H1 (cell line): ENCODE measurements around the gene SH3PXD2A. TPM values are rescaled to one million over a fixed set of nuclear protein-coding genes. Genes with fewer than 3 reads are reported as not detected.

Source experiments
- CTCF ChIA-PET: fragments of 300-600 bp; sonication (Branson Sonifier 250); formaldehyde crosslinking; loops from one replicate; lab custom pipeline; 2021; ENCODE audit not compliant: partially characterized antibody; lab: Charles Lee
- POLR2A ChIA-PET: fragments of 300-600 bp; sonication (Branson Sonifier 250); formaldehyde crosslinking; loops from one replicate; lab custom pipeline; 2021; ENCODE audit warnings: inconsistent platforms; ENCODE audit not compliant: partially characterized antibody; lab: Charles Lee
- DNase-seq, 2 experiments: peaks; one replicate each; pipeline versions ENCODE4 v3.0.0 to v3.0.0-alpha.2; 2010 to 2022; ENCODE audit warnings: low spot score in 2 of 2, low read depth in 1 of 2, mixed read lengths in 1 of 2
- FAIRE-seq: peaks from 2 replicates; lab custom pipeline; 2011; peaks lifted over from hg19 to GRCh38; lab: Jason Lieb, UNC
- H2AFZ ChIP-seq: 2 replicates; pipeline ENCODE4 v1.8.1; 2012; ENCODE audit warnings: low read length, inconsistent platforms
- H2AK5ac ChIP-seq: 2 replicates; pipeline ENCODE4 v1.6.1; 2013; ENCODE audit warnings: low read depth, low read length
- H2BK120ac ChIP-seq: replicated peaks from 2 replicates; pipeline ENCODE3; 2013; ENCODE audit warnings: low read depth, low read length, inconsistent platforms
- H2BK12ac ChIP-seq: 2 replicates; pipeline ENCODE4 v1.6.1; 2013; ENCODE audit warnings: low read depth, low read length
- H2BK15ac ChIP-seq: 2 replicates; pipeline ENCODE4 v1.6.1; 2013; ENCODE audit warnings: low read length
- H2BK20ac ChIP-seq: 2 replicates; pipeline ENCODE4 v1.6.1; 2013; ENCODE audit warnings: low read length
- H2BK5ac ChIP-seq: 2 replicates; pipeline ENCODE4 v1.6.1; 2013; ENCODE audit warnings: low read depth, low read length
- H3K14ac ChIP-seq: 2 replicates; pipeline ENCODE4 v1.6.1; 2013; ENCODE audit warnings: inconsistent platforms; ENCODE audit not compliant: insufficient read length
- H3K18ac ChIP-seq: 2 replicates; pipeline ENCODE4 v1.6.1; 2013; ENCODE audit warnings: low read length; ENCODE audit errors: extremely low read depth
- H3K23ac ChIP-seq: 2 replicates; pipeline ENCODE4 v1.6.1; 2013; ENCODE audit warnings: inconsistent platforms; ENCODE audit not compliant: insufficient read length
- H3K23me2 ChIP-seq: 2 replicates; pipeline ENCODE4 v1.6.1; 2013; ENCODE audit warnings: low read depth, low read length
- H3K27ac ChIP-seq: 2 replicates; pipeline ENCODE4 v1.6.1; 2011; ENCODE audit warnings: low read depth, low read length, inconsistent platforms
- H3K27me3 ChIP-seq, 4 experiments: replicated peaks in 1 of 4; 1 replicate in 1 of 4; 2 replicates in 3 of 4; pipeline versions ENCODE4 v1.6.1 to v1.8.1; 2011 to 2013; ENCODE audit warnings: low read length in 3 of 4, mild to moderate bottlenecking in 3 of 4, inconsistent platforms in 2 of 4, mixed read lengths in 2 of 4, moderate library complexity in 1 of 4; ENCODE audit not compliant: control insufficient read depth in 3 of 4, insufficient read depth in 3 of 4; ENCODE audit errors: extremely low read depth in 1 of 4
- H3K36me3 ChIP-seq, 4 experiments: 2 replicates each; pipeline versions ENCODE4 v1.6.1 to v1.8.1; 2011 to 2013; ENCODE audit warnings: mild to moderate bottlenecking in 4 of 4, low read length in 3 of 4, moderate library complexity in 2 of 4, control low read depth in 1 of 4, inconsistent platforms in 1 of 4; ENCODE audit not compliant: insufficient read depth in 4 of 4, control insufficient read depth in 2 of 4
- H3K4ac ChIP-seq: replicated peaks from 2 replicates; pipeline ENCODE3; 2013; ENCODE audit warnings: low read length, low read depth, mixed read lengths, inconsistent platforms; ENCODE audit not compliant: insufficient read length
- H3K4me1 ChIP-seq, 4 experiments: replicated peaks in 1 of 4; 1 replicate in 1 of 4; 2 replicates in 3 of 4; pipeline versions ENCODE4 v1.6.1 to v1.8.1; 2011 to 2013; ENCODE audit warnings: low read length in 3 of 4, inconsistent platforms in 2 of 4, mixed read lengths in 1 of 4; ENCODE audit not compliant: insufficient read depth in 4 of 4, control insufficient read depth in 3 of 4
- H3K4me2 ChIP-seq, 2 experiments: 2 replicates each; pipeline versions ENCODE4 v1.6.1 to v1.8.1; 2011 to 2013; ENCODE audit warnings: low read depth in 2 of 2, low read length in 2 of 2, control low read depth in 1 of 2, inconsistent platforms in 1 of 2, mild to moderate bottlenecking in 1 of 2; ENCODE audit not compliant: insufficient read depth in 1 of 2
- H3K4me3 ChIP-seq, 4 experiments: fragments of 200-600, 300-600 bp in 1 of 4; sonication (generic), shearing (Covaris generic), sonication (Bioruptor Twin) in 1 of 4; 2 replicates each; pipeline versions ENCODE4 v1.5.1 to v1.8.1; 2011 to 2016; ENCODE audit warnings: low read length in 4 of 4, low read depth in 3 of 4, control low read depth in 2 of 4, inconsistent platforms in 2 of 4, mild to moderate bottlenecking in 2 of 4, mixed read lengths in 1 of 4, moderate library complexity in 1 of 4; ENCODE audit not compliant: insufficient read depth in 2 of 4; ENCODE audit errors: extremely low read depth in 1 of 4
- H3K56ac ChIP-seq: replicated peaks from 2 replicates; pipeline ENCODE3; 2013; ENCODE audit warnings: low read depth, mild to moderate bottlenecking, mixed read lengths, low read length, inconsistent platforms; ENCODE audit not compliant: insufficient read length
- H3K79me1 ChIP-seq: 2 replicates; pipeline ENCODE4 v1.6.1; 2013; ENCODE audit warnings: low read depth, low read length, control low read depth
- H3K79me2 ChIP-seq, 2 experiments: 2 replicates each; pipeline versions ENCODE4 v1.6.1 to v1.8.1; 2012 to 2013; ENCODE audit warnings: low read length in 2 of 2, mild to moderate bottlenecking in 2 of 2, inconsistent platforms in 1 of 2; ENCODE audit not compliant: insufficient read depth in 2 of 2, control insufficient read depth in 1 of 2
- H3K9ac ChIP-seq, 4 experiments: replicated peaks in 1 of 4; 1 replicate in 1 of 4; 2 replicates in 3 of 4; pipeline versions ENCODE4 v1.6.1 to v1.8.1; 2011 to 2013; ENCODE audit warnings: low read depth in 3 of 4, low read length in 3 of 4, control low read depth in 2 of 4, mild to moderate bottlenecking in 2 of 4, moderate library complexity in 2 of 4, inconsistent platforms in 1 of 4; ENCODE audit errors: extremely low read depth in 1 of 4
- H3K9me3 ChIP-seq, 2 experiments: 2 replicates each; pipeline versions ENCODE4 v1.6.1 to v1.8.1; 2012 to 2013; ENCODE audit warnings: mild to moderate bottlenecking in 2 of 2, moderate library complexity in 2 of 2, control low read depth in 1 of 2, inconsistent platforms in 1 of 2, low read depth in 1 of 2, low read length in 1 of 2, mixed read lengths in 1 of 2; ENCODE audit not compliant: insufficient read depth in 2 of 2
- H4K20me1 ChIP-seq, 2 experiments: replicated peaks in 1 of 2; 2 replicates each; pipeline versions ENCODE3 to v1.8.1; 2011 to 2013; ENCODE audit warnings: inconsistent platforms in 2 of 2, low read length in 2 of 2, mild to moderate bottlenecking in 1 of 2; ENCODE audit not compliant: insufficient read depth in 2 of 2, control insufficient read depth in 1 of 2
- H4K5ac ChIP-seq: 2 replicates; pipeline ENCODE4 v1.6.1; 2013; ENCODE audit warnings: low read length, low read depth, mixed read lengths, inconsistent platforms; ENCODE audit not compliant: insufficient read length
- H4K8ac ChIP-seq: 2 replicates; pipeline ENCODE4 v1.8.0; 2013; ENCODE audit warnings: mild to moderate bottlenecking, moderate library complexity, low read length, inconsistent platforms; ENCODE audit not compliant: insufficient read depth; ENCODE audit errors: extremely low read depth
- H4K91ac ChIP-seq: replicated peaks from 2 replicates; pipeline ENCODE3; 2013; ENCODE audit warnings: low read length, mixed read lengths, inconsistent platforms; ENCODE audit not compliant: insufficient read length
- CEBPB ChIP-seq: IDR thresholded peaks from 2 replicates; pipeline ENCODE4 v1.6.1; 2012; ENCODE audit warnings: low read depth, low read length
- JUND ChIP-seq: IDR thresholded peaks from 2 replicates; pipeline ENCODE4 v1.6.1; 2011; ENCODE audit warnings: mild to moderate bottlenecking, improper control_type of control experiment, low read length
- MAFK ChIP-seq: IDR thresholded peaks from 2 replicates; pipeline ENCODE4 v1.6.1; 2012; ENCODE audit warnings: low read depth, mild to moderate bottlenecking, improper control_type of control experiment, low read length
- POLR2AphosphoS5 ChIP-seq: IDR thresholded peaks from 2 replicates; pipeline ENCODE4 v1.6.1; 2011; ENCODE audit warnings: low read depth, low read length
- RBBP5 ChIP-seq: IDR thresholded peaks from 2 replicates; pipeline ENCODE4 v1.7.1; 2012; ENCODE audit warnings: low read depth, mild to moderate bottlenecking, inconsistent platforms, low read length, moderate library complexity, borderline replicate concordance
- SIRT6 ChIP-seq: IDR thresholded peaks from one replicate; pipeline ENCODE4 v1.7.1; 2012; ENCODE audit warnings: low read length, inconsistent platforms
- TAF7 ChIP-seq: optimal IDR thresholded peaks from 2 replicates; pipeline ENCODE3; 2011; ENCODE audit warnings: low read depth, mild to moderate bottlenecking, inconsistent platforms, low read length, moderate library complexity, borderline replicate concordance
- TBP ChIP-seq: IDR thresholded peaks from 2 replicates; pipeline ENCODE4 v1.6.1; 2011; ENCODE audit warnings: low read depth, low read length, improper control_type of control experiment
- YY1 ChIP-seq: IDR thresholded peaks from 2 replicates; pipeline ENCODE4 v1.6.1; 2011; ENCODE audit warnings: low read depth, mild to moderate bottlenecking, low read length
- WGBS, 2 experiments: shearing (Covaris generic) in 1 of 2; methylation state at CpG; one replicate each; pipeline versions ENCODE4 v1.1.6 to v1.1.7; 2013 to 2015; ENCODE audit warnings: low lambda C conversion rate in 2 of 2, mixed read lengths in 2 of 2, inconsistent platforms in 1 of 2, low coverage in 1 of 2, missing lambda C conversion rate in 1 of 2; ENCODE audit not compliant: insufficient replicate concordance in 2 of 2, insufficient coverage in 1 of 2, insufficient read length in 1 of 2; ENCODE audit errors: extremely low coverage in 1 of 2, missing lambda C conversion rate in 1 of 2; 5-methylcytosine and 5-hydroxymethylcytosine counted together
- polyA plus RNA-seq, 7 experiments: library from polyadenylated mRNA; depleted of rRNA in 3 of 7; stranded (reverse) in 5 of 7; unstranded in 2 of 7; fragments of >200 nt in 5 of 7; fragments of 200-250 nt in 2 of 7; gene quantifications; 1 replicate in 5 of 7; 2 replicates in 1 of 7; 4 replicates in 1 of 7; pipeline versions ENCODE4 v1.2.1 to v1.2.3, GENCODE V29; 2011 to 2013; ENCODE audit warnings: missing spikeins in 2 of 7, mixed read lengths in 2 of 7
- total RNA-seq: library from RNA; stranded (reverse); fragmentation: NEBNext Ultra II Directional; extraction: Animal tissue kit (Norgen Biotek cat#: 25700); gene quantifications from 2 replicates; pipeline ENCODE4 v1.2.1, GENCODE V29; 2021

SH3PXD2A gene
- total and polyA plus RNA-seq, 2 of the 8 experiments (the other 6 are each of a cell fraction or from before 2014, with no cell fraction given): 5.4 to 16.3 TPM

- POLR2A ChIA-PET: no interaction called here
- DNase-seq: no peak
Measured at GRCh38 chr10:103576076-103576471, 279.3 kb downstream of the SH3PXD2A start.

More at GRCh38 chr10:103576076-103576471, 279.3 kb downstream of the SH3PXD2A start:
- CTCF ChIA-PET: interaction anchor here (1.2 to 12.0 kb wide), 9 partner anchors 10 to 121 kb away, joined by 3 to 134 read pairs (median 5); no protein-coding TSS in a partner anchor
- Histone ChIP-seq H3K23ac (no peak overlapping the region), H3K4me2 (no peak overlapping the region), H3K4ac (no peak overlapping the region), H4K5ac (no peak overlapping the region), H4K20me1 (no peaks in the 10 kb centered on the region), H3K23me2 (no peaks in the 10 kb centered on the region), H3K79me2 (no peaks in the 10 kb centered on the region), H3K27ac (no peak overlapping the region), H2BK120ac (no peak overlapping the region), H3K79me1 (no peaks in the 10 kb centered on the region), H2BK20ac (no peak overlapping the region; the same call in 1 of the 2 replicates), H2AK5ac (no peak overlapping the region), H3K36me3 (no peaks in the 10 kb centered on the region), H3K14ac (no peak overlapping the region), H3K9me3 (no peaks in the 10 kb centered on the region), H2AFZ (no peak overlapping the region), H4K91ac (no peak overlapping the region), H2BK12ac (no peak overlapping the region), H4K8ac (no peak overlapping the region), H2BK15ac (no peak overlapping the region), H2BK5ac (no peak overlapping the region), H3K4me1 (no peaks in the 10 kb centered on the region), H3K4me3 (no peak overlapping the region), H3K18ac (no peak overlapping the region), H3K56ac (no peak overlapping the region), H3K27me3 (no peaks in the 10 kb centered on the region), H3K9ac (no peak overlapping the region)
- TF ChIP-seq YY1 (no peak), CEBPB (no peak), TBP (no peak), TAF7 (no peak), SIRT6 (no peak), RBBP5 (no peak), MAFK (no peak), POLR2AphosphoS5 (no peak), JUND (no peak)
- no peak for FAIRE-seq
- 82% methylated on average over 1 of the region's 1 CpG; no CpG with 5 or more reads in 1 of the 2 experiments for WGBS, 2 experiments
